ENCODE data around the gene PCBD1. TPM values are rescaled to one million over a fixed set of nuclear protein-coding genes. Genes with fewer than 3 reads are reported as not detected.

PCBD1 gene
- total RNA-seq, 1 experiment from 2014 or later, result 163 TPM

- RAD21 ChIA-PET (ENCODE audit: low non-redundant PET in 1 of 2, low total read pairs in 2 of 2, uncharacterized antibody in 2 of 2, unreplicated experiment in 2 of 2), result no interaction called here
- no peaks in the 10 kb centered on the region for H3K9me3 ChIP-seq (ENCODE audit: control insufficient read depth in 1 of 2, insufficient read depth in 1 of 2, low read depth in 1 of 2, low read length in 2 of 2)
- ATAC-seq, result no peak
Observed at GRCh38 chr10:70899096-70899495, 10.7 kb upstream of the PCBD1 start.

More at GRCh38 chr10:70899096-70899495, 10.7 kb upstream of the PCBD1 start:
- Histone ChIP-seq H3K9me2 (ENCODE audit: insufficient read depth) (no peaks in the 10 kb centered on the region), H3K27me3 (ENCODE audit: insufficient read depth, low read length) (no peaks in the 10 kb centered on the region), H3K4me3 (replicated peaks in 1 of 2; ENCODE audit: low read depth in 1 of 2, low read length in 2 of 2) (no peak overlapping the region), H2AFZ (ENCODE audit: low read depth, low read length, poor library complexity, severe bottlenecking) (no peak overlapping the region), H3K27ac (ENCODE audit: low read depth, low read length) (no peak overlapping the region), H4K20me1 (ENCODE audit: insufficient read depth) (no peaks in the 10 kb centered on the region), H3K4me2 (ENCODE audit: low read length) (no peak overlapping the region), H3K9ac (ENCODE audit: low read length) (no peak overlapping the region), H3K79me2 (ENCODE audit: insufficient read depth, low read length) (no peaks in the 10 kb centered on the region), H3K4me1 (ENCODE audit: control insufficient read depth in 1 of 2, insufficient read depth in 2 of 2, low read length in 2 of 2) (peaks cover 0 to 9% of the 10 kb centered on the region in 2 experiments; a peak in 1 of 4 replicates), H3K36me3 (ENCODE audit: control insufficient read depth in 1 of 2, insufficient read depth in 2 of 2, low read length in 2 of 2) (no peaks in the 10 kb centered on the region)
- no TSS peak for BruUV-seq (replicated peaks)
- intact Hi-C loops (cut with micrococcal nuclease), result no loop called here
- no peak for TF ChIP-seq ZBTB33 (IDR thresholded peaks at IDR 0.05; ENCODE audit: extremely low read depth, insufficient replicate concordance, low read length)
- TF ChIP-seq JUND (IDR thresholded peaks at IDR 0.05), result no peak
- no peak for TF ChIP-seq EZH2phosphoT487 (IDR thresholded peaks at IDR 0.05; ENCODE audit: borderline replicate concordance)
- TF ChIP-seq ZNF274 (IDR thresholded peaks at IDR 0.05; ENCODE audit: low read depth, low read length), result no peak
- no peak for TF ChIP-seq MAX (IDR thresholded peaks at IDR 0.05)
- TF ChIP-seq ATF3 (IDR thresholded peaks at IDR 0.05), result no peak
- TF ChIP-seq REST (IDR thresholded peaks at IDR 0.05; ENCODE audit: low read depth), result no peak
- TF ChIP-seq CTCF (IDR thresholded peaks at IDR 0.05 in 2 of 3, conservative IDR thresholded peaks at IDR 0.05 in 1 of 3; ENCODE audit: borderline replicate concordance in 1 of 3, insufficient read depth in 1 of 3, low read depth in 2 of 3, low read length in 2 of 3), result no peak
- TF ChIP-seq CBX3 (IDR thresholded peaks at IDR 0.05; ENCODE audit: low read depth), result no peak
- TF ChIP-seq EZH2 (IDR thresholded peaks at IDR 0.05), result no peak
- TF ChIP-seq YY1 (IDR thresholded peaks at IDR 0.05; ENCODE audit: extremely low read depth, insufficient replicate concordance, low read depth, low read length), result no peak
- no peak for TF ChIP-seq RAD21 (IDR thresholded peaks at IDR 0.05; ENCODE audit: low read depth)
- CTCF ChIA-PET, result interaction anchor here (1.0 kb wide), 1 partner anchor 371 kb away, joined by 3 read pairs; no protein-coding TSS in a partner anchor
- POLR2A ChIA-PET, result no interaction called here
- no peak for DNase-seq (ENCODE audit: low read depth, low spot score)
